Stimulated activated CD4-positive, alpha-beta T cell treated with anti-CD3 and anti-CD28 coated beads, Interleukin-12 subunit alpha, Interleukin-12 subunit beta, amount 100 ng/mL, for 48 hours (primary cell): ENCODE measurements around the gene ADRA2C.
"Not testable (repeated sequence)": the region's sequence is repeated elsewhere in the genome, so short reads cannot be mapped to it uniquely, and the experiment has no call there.

Experiments used
- DNase-seq, 3 donors: peaks; one replicate each; pipeline ENCODE4 v3.0.0-alpha.2; 2020; ENCODE audit warnings: low read depth in 2 of 3, low spot score in 1 of 3

ADRA2C gene

DNA sequence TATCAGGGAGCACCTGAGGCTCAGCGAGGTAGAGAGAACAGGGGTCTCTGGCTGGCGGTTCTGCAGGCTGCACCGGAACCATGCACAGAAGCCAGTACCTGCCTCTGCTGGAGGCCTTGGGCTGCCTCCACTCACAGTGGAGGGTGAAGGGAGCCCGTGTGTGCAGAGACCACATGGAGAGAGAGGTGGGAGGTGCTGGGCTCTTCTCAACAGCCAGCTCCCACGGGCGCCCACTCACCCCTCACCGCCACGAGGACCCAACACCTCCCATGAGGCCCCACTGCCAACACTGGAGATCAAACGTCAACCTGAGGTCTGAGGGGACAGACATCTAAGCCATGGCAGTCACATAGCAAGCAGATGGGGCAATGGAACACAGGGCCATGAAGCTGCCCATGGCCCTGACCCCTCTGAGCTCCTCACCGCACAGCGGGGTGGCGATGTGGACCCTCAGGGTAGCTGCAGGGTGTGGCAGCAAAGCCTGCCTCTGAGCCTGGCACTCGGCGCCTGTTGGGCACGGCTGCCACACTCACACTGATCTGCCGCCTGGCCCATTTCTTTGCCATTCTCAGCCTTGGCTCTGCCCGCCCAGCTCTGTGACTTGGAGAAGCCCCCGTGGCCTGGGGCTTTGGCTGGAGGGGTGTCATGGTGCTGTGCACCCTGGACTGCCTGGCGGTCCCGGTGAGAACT is 44.8 kb downstream of the ADRA2C start:
- DNase-seq = no peak

DNA sequence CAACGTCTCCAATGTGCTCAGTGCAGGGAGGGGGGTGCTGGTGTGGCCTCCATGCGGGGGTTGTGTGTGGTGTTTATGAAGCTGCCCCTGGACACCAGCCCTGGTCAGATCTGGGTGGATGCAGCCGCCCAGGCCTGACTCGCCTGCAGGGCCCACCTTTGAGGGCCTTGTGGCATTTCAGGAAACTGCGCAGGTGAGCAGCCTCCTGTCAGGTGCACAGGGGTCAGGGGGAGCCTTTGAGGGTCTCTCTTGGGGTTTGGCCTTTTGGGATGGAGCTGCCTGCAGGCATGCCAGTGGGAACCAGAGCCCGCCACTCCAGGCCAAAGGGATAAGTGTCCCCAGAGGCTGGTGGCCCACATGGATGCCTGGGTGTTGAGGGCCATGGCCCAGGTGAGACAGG is 45.4 kb downstream of the ADRA2C start:
- DNase-seq = no peak

DNA sequence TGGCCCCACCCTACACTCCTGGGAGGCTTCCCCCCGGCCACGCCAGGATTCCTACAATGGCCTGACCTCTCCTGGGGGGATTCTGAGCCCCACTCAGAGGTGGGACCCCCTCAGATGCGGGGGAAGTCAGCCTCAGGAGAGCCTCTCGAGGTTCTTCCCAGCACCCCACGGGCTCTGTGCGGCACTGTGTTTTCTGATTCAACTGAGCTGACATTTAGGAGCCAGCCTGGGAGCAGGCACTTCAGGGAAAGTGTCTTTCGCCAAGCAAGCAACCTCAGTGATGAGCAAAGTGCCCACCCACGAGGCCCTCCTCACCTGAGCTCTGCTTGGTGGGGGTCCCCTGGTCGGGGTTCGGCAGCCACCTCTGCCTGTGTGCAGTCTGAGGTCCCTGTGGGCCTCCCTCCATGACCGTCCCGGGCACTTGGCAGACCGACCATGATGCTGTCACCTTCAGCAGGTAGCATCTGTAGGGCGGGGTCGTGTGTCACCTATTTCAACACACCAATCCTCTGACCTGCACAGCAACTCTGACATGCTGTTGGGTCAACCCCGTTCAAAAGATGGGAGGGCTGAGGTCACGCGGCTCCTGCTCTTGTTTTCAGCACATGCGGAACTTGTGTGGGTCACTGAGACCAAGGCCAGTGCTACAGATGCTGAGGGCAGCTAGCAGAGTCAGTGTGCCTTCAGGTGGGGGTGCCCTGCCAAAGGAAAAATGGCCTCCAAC is 46.2 kb downstream of the ADRA2C start:
- DNase-seq = no peak

GRCh38 chr4:3813151-3814052 is 47.2 kb downstream of the ADRA2C start:
- DNase-seq = no peak

GRCh38 chr4:3814053-3814570 is 47.9 kb downstream of the ADRA2C start:
- no peak for DNase-seq

- DNase-seq = not testable (repeated sequence)
Observed at GRCh38 chr4:3814838-3815237, 48.7 kb downstream of the ADRA2C start.

DNA sequence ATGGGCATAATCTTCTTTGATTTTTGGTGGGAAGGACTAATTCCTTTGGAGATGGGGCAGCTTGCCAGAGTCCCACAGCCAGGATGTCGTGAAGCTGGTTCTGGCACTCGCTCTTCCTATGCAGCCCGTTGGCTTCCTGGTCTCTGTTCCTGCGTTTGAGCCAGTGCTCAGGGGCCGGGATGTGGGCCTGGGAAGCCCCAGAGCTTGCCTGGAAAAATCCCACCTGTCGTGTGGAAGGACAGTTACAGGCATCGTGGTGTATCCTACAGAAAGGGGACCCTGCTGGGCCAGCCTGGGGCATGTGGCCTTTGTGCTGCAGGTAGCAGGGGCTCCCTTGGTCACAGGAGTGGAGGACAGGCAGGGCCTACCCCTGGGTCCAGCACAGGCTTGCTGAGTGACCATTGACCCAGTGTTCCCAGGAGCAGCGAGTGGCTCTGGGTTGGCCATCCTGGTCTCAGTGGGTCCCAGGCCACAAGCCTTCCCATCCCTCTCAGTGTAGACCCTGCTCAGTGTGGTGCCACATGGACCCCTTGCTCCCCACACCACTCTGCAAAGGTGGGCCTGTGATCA is 50.2 kb downstream of the ADRA2C start:
- no peak for DNase-seq

DNA sequence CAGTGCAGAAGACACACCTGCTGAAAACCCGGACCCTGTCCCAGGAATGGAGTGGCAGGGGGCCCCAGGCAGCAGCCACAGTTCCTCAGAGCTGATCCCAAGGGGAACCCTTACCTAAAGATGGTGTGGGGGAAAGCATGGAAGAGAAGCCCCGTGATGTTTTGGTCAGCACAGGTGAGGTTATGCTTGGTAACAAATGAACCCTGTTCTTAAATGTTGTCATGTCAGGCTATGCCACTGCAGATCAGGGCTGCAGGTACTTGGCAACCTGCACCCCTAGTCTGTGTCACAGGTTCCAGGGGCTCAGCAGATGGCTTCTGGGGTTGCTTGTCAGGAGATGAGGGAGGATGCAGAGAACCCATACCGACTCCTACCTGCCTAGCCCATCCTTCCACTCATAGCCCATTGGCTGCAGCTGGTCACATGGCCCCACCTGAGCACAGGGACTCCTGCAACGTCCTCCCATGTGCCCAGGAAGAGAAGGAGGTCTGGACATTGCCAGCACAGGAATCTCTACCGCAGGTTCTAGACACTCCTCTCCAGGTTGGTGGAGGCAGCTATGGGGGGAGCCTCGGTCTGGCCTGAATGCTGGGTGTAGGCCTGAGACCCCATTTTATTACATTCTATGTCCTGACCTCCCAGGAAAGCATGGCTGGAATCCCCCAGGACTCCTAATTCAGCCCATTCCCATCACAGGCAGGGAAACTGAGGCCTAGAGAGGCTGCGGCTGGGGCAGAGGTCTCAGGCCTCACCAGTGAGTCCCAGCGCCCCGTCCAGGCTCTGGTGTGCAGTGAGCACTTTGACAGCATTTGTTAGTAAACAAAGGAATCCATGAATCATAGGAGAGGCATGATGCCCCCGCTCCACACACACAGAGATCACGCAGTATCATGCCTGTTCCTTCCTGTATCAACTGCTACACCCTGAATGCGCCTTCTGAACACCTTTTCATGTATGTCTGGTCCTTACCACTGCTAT is 51.1 kb downstream of the ADRA2C start:
- DNase-seq = no peak
